ENCODE results near the gene MEN1. TPM values are rescaled to one million over a fixed set of nuclear protein-coding genes. Genes with fewer than 3 reads are reported as not detected.

The MEN1 gene
- total and polyA plus RNA-seq, 7 donors: 6.8 to 26.1 (median 9.4) TPM

DNA sequence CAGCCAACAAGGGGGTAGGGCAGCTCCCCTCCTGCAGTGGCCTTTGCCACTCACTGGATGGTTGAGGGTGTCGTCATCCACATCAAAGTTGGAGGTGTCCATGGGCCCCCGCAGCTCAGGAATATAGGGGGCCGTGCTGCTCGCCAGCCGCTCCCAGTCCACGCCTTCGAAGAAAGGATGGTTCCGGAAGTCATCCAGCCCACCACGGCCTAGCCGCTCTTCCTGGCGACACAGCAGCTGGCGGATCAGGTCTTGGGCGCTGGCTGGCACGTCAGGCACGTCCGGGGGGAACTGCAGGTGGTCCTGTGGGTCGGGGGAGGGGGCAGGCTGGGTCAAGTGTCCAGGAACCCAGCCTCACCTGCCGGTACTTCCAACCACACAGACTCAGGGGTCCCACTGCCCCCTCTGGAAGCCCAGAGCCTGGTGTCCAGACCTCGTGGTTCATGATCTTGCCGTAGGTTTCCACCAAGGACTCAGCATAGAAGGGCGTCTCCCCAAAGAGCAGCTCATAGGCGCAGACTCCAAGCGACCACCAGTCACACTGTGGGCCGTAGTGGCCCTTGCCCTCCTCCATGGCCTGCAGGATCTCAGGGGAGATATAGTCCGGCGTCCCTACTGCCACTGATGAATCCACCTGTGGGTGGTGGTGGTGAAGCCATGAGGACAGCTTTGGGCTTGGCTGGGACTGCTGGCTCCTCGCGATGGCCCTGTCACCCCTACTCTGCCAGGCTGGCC, 28.4 kb upstream of the MEN1 start:
- Histone ChIP-seq H3K36me3 (no peaks in the 10 kb centered on the region), H3K4me1 (no peaks in the 10 kb centered on the region), H3K4me3 (no peak overlapping the region), H3K27ac (no peak overlapping the region), H3K9me3 (no peaks in the 10 kb centered on the region), H3K27me3 (no peaks in the 10 kb centered on the region)
- WGBS, 2 donors: 94 to 95% methylated on average over 28 of the region's 28 CpGs
- no peak for DNase-seq
- intact Hi-C loops (cut with DNase I): no loop called here
- TF ChIP-seq POLR2AphosphoS5 (IDR thresholded peaks at IDR 0.05): no peak
- TF ChIP-seq POLR2A (IDR thresholded peaks at IDR 0.05): no peak
- no peak for TF ChIP-seq EP300 (IDR thresholded peaks at IDR 0.05)

GRCh38 chr11:64837887-64838351, 27.6 kb upstream of the MEN1 start:
- no peak overlapping the region for H3K27ac ChIP-seq
- no peak overlapping the region for H3K4me3 ChIP-seq
- WGBS, 2 donors: 87 to 90% methylated on average over 10 of the region's 10 CpGs
- no peak for DNase-seq
- no peaks in the 10 kb centered on the region for H3K9me3 ChIP-seq
- no peaks in the 10 kb centered on the region for H3K27me3 ChIP-seq
- H3K4me1 ChIP-seq: no peaks in the 10 kb centered on the region
- intact Hi-C loops (cut with DNase I): no loop called here
- no peak for TF ChIP-seq POLR2AphosphoS5 (IDR thresholded peaks at IDR 0.05)
- TF ChIP-seq POLR2A (IDR thresholded peaks at IDR 0.05): no peak
- no peak for TF ChIP-seq CTCF (IDR thresholded peaks at IDR 0.05)
- no peak for TF ChIP-seq EP300 (IDR thresholded peaks at IDR 0.05)
- no peaks in the 10 kb centered on the region for H3K36me3 ChIP-seq

DNA sequence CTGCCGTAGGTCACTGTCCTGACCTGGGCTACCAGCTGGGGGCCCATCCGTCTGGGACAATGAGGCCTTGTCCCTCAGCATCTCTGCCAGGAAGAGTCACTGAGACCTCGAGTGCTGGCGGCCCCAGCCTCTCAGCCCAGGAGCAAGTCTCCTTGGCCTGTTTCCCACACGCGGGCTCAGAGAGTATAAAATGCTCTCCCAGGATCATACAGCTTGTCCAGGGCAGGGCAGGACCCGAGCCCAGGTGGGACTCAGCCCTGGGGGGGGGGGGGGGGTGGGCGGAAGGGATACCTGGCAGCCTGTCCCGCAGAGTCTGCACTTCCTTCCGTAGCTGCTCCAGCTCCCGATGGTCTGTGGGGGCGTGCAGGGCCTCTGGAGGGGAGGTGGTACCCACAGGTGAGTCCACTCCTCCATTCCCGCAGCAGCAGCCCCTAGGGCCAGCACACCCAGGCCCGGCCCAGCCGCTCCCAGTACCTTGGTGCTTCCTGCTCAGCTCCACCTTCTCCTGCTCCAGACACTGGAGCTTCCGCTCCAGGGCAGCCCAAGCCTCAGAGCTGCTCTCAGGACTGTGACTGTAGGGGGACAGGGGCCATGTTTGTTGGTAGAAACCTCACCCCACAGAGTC, 26.2 kb upstream of the MEN1 start:
- TF ChIP-seq CTCF (IDR thresholded peaks at IDR 0.05) (no peak), POLR2A (IDR thresholded peaks at IDR 0.05) (no peak), POLR2AphosphoS5 (IDR thresholded peaks at IDR 0.05) (no peak), EP300 (IDR thresholded peaks at IDR 0.05) (no peak)
- Histone ChIP-seq H3K9me3 (no peaks in the 10 kb centered on the region), H3K27ac (no peak overlapping the region), H3K27me3 (no peaks in the 10 kb centered on the region), H3K4me3 (no peak overlapping the region), H3K36me3 (no peaks in the 10 kb centered on the region), H3K4me1 (no peaks in the 10 kb centered on the region)
- 84 to 91% methylated on average over 16 of the region's 16 CpGs for whole genome bisulfite sequencing, 2 donors
- no peak for DNase-seq
- intact Hi-C loops (cut with DNase I): no loop called here

- intact Hi-C loops (cut with DNase I): no loop called here
- TF ChIP-seq EP300 (IDR thresholded peaks at IDR 0.05) (no peak), POLR2A (IDR thresholded peaks at IDR 0.05) (no peak), POLR2AphosphoS5 (IDR thresholded peaks at IDR 0.05) (no peak), CTCF (IDR thresholded peaks at IDR 0.05) (no peak)
- H3K4me3 ChIP-seq: no peak overlapping the region
- no peak for DNase-seq
- no peaks in the 10 kb centered on the region for H3K9me3 ChIP-seq
- no peaks in the 10 kb centered on the region for H3K27me3 ChIP-seq
- WGBS, 2 donors: 87 to 94% methylated on average over 17 of the region's 17 CpGs
- H3K4me1 ChIP-seq: no peaks in the 10 kb centered on the region
- H3K27ac ChIP-seq: no peak overlapping the region
- no peaks in the 10 kb centered on the region for H3K36me3 ChIP-seq
Measured at GRCh38 chr11:64835616-64836447, 25.5 kb upstream of the MEN1 start.
